Neuron (in vitro differentiated cells): Measurements from ENCODE around the gene LHFPL6.

Source experiments
- H2AFZ ChIP-seq: one replicate; pipeline ENCODE4 v1.6.1; 2013; ENCODE audit warnings: low read depth, mild to moderate bottlenecking, inconsistent platforms, low read length, moderate library complexity
- H3K27me3 ChIP-seq: one replicate; pipeline ENCODE4 v1.6.1; 2013; ENCODE audit warnings: low read length; ENCODE audit not compliant: insufficient read depth
- H3K36me3 ChIP-seq: one replicate; pipeline ENCODE4 v1.6.1; 2013; ENCODE audit warnings: low read length; ENCODE audit not compliant: insufficient read depth
- H3K4me1 ChIP-seq: one replicate; pipeline ENCODE4 v1.6.1; 2013; ENCODE audit warnings: low read length; ENCODE audit not compliant: insufficient read depth
- H3K4me3 ChIP-seq: 2 replicates; pipeline ENCODE4 v1.5.1; 2013; ENCODE audit warnings: mild to moderate bottlenecking, low read length, moderate library complexity
- H3K9me3 ChIP-seq: one replicate; pipeline ENCODE4 v1.6.1; 2013; ENCODE audit warnings: low read length

The LHFPL6 gene

GRCh38 chr13:39391761-39392160 lies 211.2 kb downstream of the LHFPL6 start:
- H3K27me3 ChIP-seq: no peaks in the 10 kb centered on the region
- no peaks in the 10 kb centered on the region for H3K9me3 ChIP-seq
- no peaks in the 10 kb centered on the region for H3K36me3 ChIP-seq
- H2AFZ ChIP-seq: no peak overlapping the region
- H3K4me1 ChIP-seq: peaks cover 30% of the 10 kb centered on the region
- no peak overlapping the region for H3K4me3 ChIP-seq

- Histone ChIP-seq H3K9me3 (no peaks in the 10 kb centered on the region), H3K36me3 (no peaks in the 10 kb centered on the region), H3K27me3 (no peaks in the 10 kb centered on the region), H2AFZ (no peak overlapping the region), H3K4me1 (peaks cover 38% of the 10 kb centered on the region), H3K4me3 (no peak overlapping the region)
These were observed 214.0 kb downstream of the LHFPL6 start for GRCh38 chr13:39389013-39389412.

GRCh38 chr13:39385621-39386231 lies 217.3 kb downstream of the LHFPL6 start:
- peaks cover 1% of the 10 kb centered on the region for H3K9me3 ChIP-seq
- H3K27me3 ChIP-seq: no peaks in the 10 kb centered on the region
- no peaks in the 10 kb centered on the region for H3K36me3 ChIP-seq
- no peak overlapping the region for H3K4me3 ChIP-seq
- no peak overlapping the region for H2AFZ ChIP-seq
- H3K4me1 ChIP-seq: peaks cover 38% of the 10 kb centered on the region

- Histone ChIP-seq H3K27me3 (no peaks in the 10 kb centered on the region), H3K4me3 (no peak overlapping the region), H2AFZ (no peak overlapping the region), H3K4me1 (peaks cover 38% of the 10 kb centered on the region), H3K36me3 (no peaks in the 10 kb centered on the region), H3K9me3 (peaks cover 3% of the 10 kb centered on the region)
These were observed 217.8 kb downstream of the LHFPL6 start for GRCh38 chr13:39385154-39385553.

- peaks cover 4% of the 10 kb centered on the region for H3K9me3 ChIP-seq
- no peaks in the 10 kb centered on the region for H3K27me3 ChIP-seq
- H3K36me3 ChIP-seq: peaks cover 16% of the 10 kb centered on the region
- H2AFZ ChIP-seq: no peak overlapping the region
- H3K4me1 ChIP-seq: peaks cover 28% of the 10 kb centered on the region
- no peak overlapping the region for H3K4me3 ChIP-seq
These were observed 221.5 kb downstream of the LHFPL6 start for GRCh38 chr13:39381456-39381855.

GRCh38 chr13:39379667-39380655 lies 223.0 kb downstream of the LHFPL6 start:
- H3K4me1 ChIP-seq: peaks cover 13% of the 10 kb centered on the region
- peaks cover 6% of the 10 kb centered on the region for H3K9me3 ChIP-seq
- H3K4me3 ChIP-seq: no peak overlapping the region
- no peaks in the 10 kb centered on the region for H3K27me3 ChIP-seq
- H3K36me3 ChIP-seq: peaks cover 16% of the 10 kb centered on the region
- no peak overlapping the region for H2AFZ ChIP-seq

- Histone ChIP-seq H3K4me3 (no peak overlapping the region), H3K27me3 (no peaks in the 10 kb centered on the region), H2AFZ (no peak overlapping the region), H3K4me1 (peaks cover 5% of the 10 kb centered on the region), H3K9me3 (peaks cover 6% of the 10 kb centered on the region), H3K36me3 (peaks cover 16% of the 10 kb centered on the region)
These were observed 223.9 kb downstream of the LHFPL6 start for GRCh38 chr13:39379118-39379517.

- Histone ChIP-seq H3K27me3 (no peaks in the 10 kb centered on the region), H3K4me3 (no peak overlapping the region), H2AFZ (no peak overlapping the region), H3K4me1 (peaks cover 5% of the 10 kb centered on the region), H3K9me3 (peaks cover 6% of the 10 kb centered on the region), H3K36me3 (peaks cover 16% of the 10 kb centered on the region)
These were observed 224.7 kb downstream of the LHFPL6 start for GRCh38 chr13:39378306-39378705.

GRCh38 chr13:39377699-39378098 lies 225.3 kb downstream of the LHFPL6 start:
- Histone ChIP-seq H3K36me3 (peaks cover 16% of the 10 kb centered on the region), H3K9me3 (peaks cover 6% of the 10 kb centered on the region)

GRCh38 chr13:39376076-39376475 lies 226.9 kb downstream of the LHFPL6 start:
- H2AFZ ChIP-seq: no peak overlapping the region
- H3K9me3 ChIP-seq: peaks cover 6% of the 10 kb centered on the region
- no peaks in the 10 kb centered on the region for H3K27me3 ChIP-seq
- H3K4me1 ChIP-seq: peaks cover 15% of the 10 kb centered on the region
- peaks cover 16% of the 10 kb centered on the region for H3K36me3 ChIP-seq
- no peak overlapping the region for H3K4me3 ChIP-seq

More at GRCh38 chr13:39377699-39378098, 225.3 kb downstream of the LHFPL6 start:
- Histone ChIP-seq H3K27me3 (no peaks in the 10 kb centered on the region), H2AFZ (no peak overlapping the region), H3K4me3 (no peak overlapping the region), H3K4me1 (peaks cover 5% of the 10 kb centered on the region)

GRCh38 chr13:39375601-39376000 lies 227.4 kb downstream of the LHFPL6 start:
- Histone ChIP-seq H3K27me3 (no peaks in the 10 kb centered on the region), H3K4me3 (no peak overlapping the region), H2AFZ (no peak overlapping the region), H3K9me3 (peaks cover 5% of the 10 kb centered on the region), H3K36me3 (peaks cover 16% of the 10 kb centered on the region), H3K4me1 (peaks cover 15% of the 10 kb centered on the region)

- peaks cover 15% of the 10 kb centered on the region for H3K4me1 ChIP-seq
- peaks cover 16% of the 10 kb centered on the region for H3K36me3 ChIP-seq
- no peaks in the 10 kb centered on the region for H3K27me3 ChIP-seq
These were observed 228.2 kb downstream of the LHFPL6 start for GRCh38 chr13:39374741-39375189.

GRCh38 chr13:39373145-39373544 lies 229.8 kb downstream of the LHFPL6 start:
- Histone ChIP-seq H2AFZ (no peak overlapping the region), H3K4me3 (no peak overlapping the region), H3K4me1 (peaks cover 10% of the 10 kb centered on the region), H3K27me3 (no peaks in the 10 kb centered on the region), H3K36me3 (peaks cover 13% of the 10 kb centered on the region), H3K9me3 (peaks cover 2% of the 10 kb centered on the region)

More at GRCh38 chr13:39374741-39375189, 228.2 kb downstream of the LHFPL6 start:
- peaks cover 2% of the 10 kb centered on the region for H3K9me3 ChIP-seq
- H3K4me3 ChIP-seq: no peak overlapping the region
- no peak overlapping the region for H2AFZ ChIP-seq
